ENCODE measurements around the gene ADAMTSL4.

DNA sequence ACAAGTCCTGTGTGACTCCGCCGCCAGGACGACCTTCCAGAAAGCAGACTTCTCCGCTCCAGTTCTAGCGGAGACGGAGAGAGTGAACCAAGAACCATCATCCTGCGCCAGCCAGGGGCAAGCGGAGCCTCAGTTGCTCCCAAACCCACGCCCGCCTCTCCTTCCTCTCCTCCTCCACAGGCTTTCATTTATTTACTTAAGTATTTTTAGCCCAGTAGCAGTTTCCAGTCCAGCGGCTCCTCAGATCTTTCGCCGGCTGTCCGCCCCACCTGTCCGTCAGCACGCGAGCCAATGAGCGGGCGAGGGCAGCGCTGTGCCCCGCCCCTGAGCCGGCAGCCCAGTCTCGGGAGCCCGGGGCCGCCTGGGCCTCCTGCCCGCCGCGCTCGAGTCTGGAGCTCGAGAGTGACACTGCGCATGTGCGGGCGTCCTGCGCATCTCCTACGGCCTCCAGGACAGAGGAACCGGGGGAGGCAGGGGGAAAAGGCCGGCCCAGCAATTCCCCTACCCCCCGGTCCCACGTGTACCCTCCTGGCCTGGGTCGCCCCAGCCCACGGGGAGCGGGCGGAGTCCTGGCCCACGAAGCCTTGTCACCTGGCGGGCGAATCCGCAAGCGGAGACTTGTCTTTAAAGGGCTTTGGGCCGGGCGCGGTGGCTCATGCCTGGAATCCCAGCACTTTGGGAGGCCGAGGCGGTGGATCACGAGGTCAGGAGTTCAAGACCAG lies 33.7 kb upstream of the ADAMTSL4 start, which contains the start of gene FALEC:
- no peak for TF ChIP-seq EZH2 (IDR thresholded peaks at IDR 0.05; ENCODE audit: borderline replicate concordance, low read length)
- no peak for TF ChIP-seq CTCF (conservative IDR thresholded peaks at IDR 0.05 in 1 of 2, IDR thresholded peaks at IDR 0.05 in 1 of 2; ENCODE audit: extremely low read depth in 1 of 2, insufficient read depth in 1 of 2, low read depth in 1 of 2, low read length in 2 of 2)

Measured in mammary epithelial cell (primary cell).